H1 (cell line): ENCODE measurements around the gene DUOXA1. TPM values are rescaled to one million over a fixed set of nuclear protein-coding genes. Genes with fewer than 3 reads are reported as not detected.

Experiments used
- CTCF ChIA-PET: fragments of 300-600 bp; sonication (Branson Sonifier 250); formaldehyde crosslinking; loops from one replicate; lab custom pipeline; 2021; ENCODE audit not compliant: partially characterized antibody; lab: Charles Lee
- POLR2A ChIA-PET: fragments of 300-600 bp; sonication (Branson Sonifier 250); formaldehyde crosslinking; loops from one replicate; lab custom pipeline; 2021; ENCODE audit warnings: inconsistent platforms; ENCODE audit not compliant: partially characterized antibody; lab: Charles Lee
- DNase-seq, 2 experiments: peaks; one replicate each; pipeline versions ENCODE4 v3.0.0 to v3.0.0-alpha.2; 2010 to 2022; ENCODE audit warnings: low spot score in 2 of 2, low read depth in 1 of 2, mixed read lengths in 1 of 2
- FAIRE-seq: peaks from 2 replicates; lab custom pipeline; 2011; peaks lifted over from hg19 to GRCh38; lab: Jason Lieb, UNC
- H2AFZ ChIP-seq: 2 replicates; pipeline ENCODE4 v1.8.1; 2012; ENCODE audit warnings: low read length, inconsistent platforms
- H2AK5ac ChIP-seq: 2 replicates; pipeline ENCODE4 v1.6.1; 2013; ENCODE audit warnings: low read depth, low read length
- H2BK120ac ChIP-seq: replicated peaks from 2 replicates; pipeline ENCODE3; 2013; ENCODE audit warnings: low read depth, low read length, inconsistent platforms
- H2BK12ac ChIP-seq: 2 replicates; pipeline ENCODE4 v1.6.1; 2013; ENCODE audit warnings: low read depth, low read length
- H2BK15ac ChIP-seq: 2 replicates; pipeline ENCODE4 v1.6.1; 2013; ENCODE audit warnings: low read length
- H2BK20ac ChIP-seq: 2 replicates; pipeline ENCODE4 v1.6.1; 2013; ENCODE audit warnings: low read length
- H2BK5ac ChIP-seq: 2 replicates; pipeline ENCODE4 v1.6.1; 2013; ENCODE audit warnings: low read depth, low read length
- H3K14ac ChIP-seq: 2 replicates; pipeline ENCODE4 v1.6.1; 2013; ENCODE audit warnings: inconsistent platforms; ENCODE audit not compliant: insufficient read length
- H3K18ac ChIP-seq: 2 replicates; pipeline ENCODE4 v1.6.1; 2013; ENCODE audit warnings: low read length; ENCODE audit errors: extremely low read depth
- H3K23ac ChIP-seq: 2 replicates; pipeline ENCODE4 v1.6.1; 2013; ENCODE audit warnings: inconsistent platforms; ENCODE audit not compliant: insufficient read length
- H3K23me2 ChIP-seq: 2 replicates; pipeline ENCODE4 v1.6.1; 2013; ENCODE audit warnings: low read depth, low read length
- H3K27ac ChIP-seq: 2 replicates; pipeline ENCODE4 v1.6.1; 2011; ENCODE audit warnings: low read depth, low read length, inconsistent platforms
- H3K27me3 ChIP-seq, 4 experiments: replicated peaks in 1 of 4; 1 replicate in 1 of 4; 2 replicates in 3 of 4; pipeline versions ENCODE4 v1.6.1 to v1.8.1; 2011 to 2013; ENCODE audit warnings: low read length in 3 of 4, mild to moderate bottlenecking in 3 of 4, inconsistent platforms in 2 of 4, mixed read lengths in 2 of 4, moderate library complexity in 1 of 4; ENCODE audit not compliant: control insufficient read depth in 3 of 4, insufficient read depth in 3 of 4; ENCODE audit errors: extremely low read depth in 1 of 4
- H3K36me3 ChIP-seq, 4 experiments: 2 replicates each; pipeline versions ENCODE4 v1.6.1 to v1.8.1; 2011 to 2013; ENCODE audit warnings: mild to moderate bottlenecking in 4 of 4, low read length in 3 of 4, moderate library complexity in 2 of 4, control low read depth in 1 of 4, inconsistent platforms in 1 of 4; ENCODE audit not compliant: insufficient read depth in 4 of 4, control insufficient read depth in 2 of 4
- H3K4ac ChIP-seq: replicated peaks from 2 replicates; pipeline ENCODE3; 2013; ENCODE audit warnings: low read length, low read depth, mixed read lengths, inconsistent platforms; ENCODE audit not compliant: insufficient read length
- H3K4me1 ChIP-seq, 4 experiments: replicated peaks in 1 of 4; 1 replicate in 1 of 4; 2 replicates in 3 of 4; pipeline versions ENCODE4 v1.6.1 to v1.8.1; 2011 to 2013; ENCODE audit warnings: low read length in 3 of 4, inconsistent platforms in 2 of 4, mixed read lengths in 1 of 4; ENCODE audit not compliant: insufficient read depth in 4 of 4, control insufficient read depth in 3 of 4
- H3K4me2 ChIP-seq, 2 experiments: 2 replicates each; pipeline versions ENCODE4 v1.6.1 to v1.8.1; 2011 to 2013; ENCODE audit warnings: low read depth in 2 of 2, low read length in 2 of 2, control low read depth in 1 of 2, inconsistent platforms in 1 of 2, mild to moderate bottlenecking in 1 of 2; ENCODE audit not compliant: insufficient read depth in 1 of 2
- H3K4me3 ChIP-seq, 4 experiments: fragments of 200-600, 300-600 bp in 1 of 4; sonication (generic), shearing (Covaris generic), sonication (Bioruptor Twin) in 1 of 4; 2 replicates each; pipeline versions ENCODE4 v1.5.1 to v1.8.1; 2011 to 2016; ENCODE audit warnings: low read length in 4 of 4, low read depth in 3 of 4, control low read depth in 2 of 4, inconsistent platforms in 2 of 4, mild to moderate bottlenecking in 2 of 4, mixed read lengths in 1 of 4, moderate library complexity in 1 of 4; ENCODE audit not compliant: insufficient read depth in 2 of 4; ENCODE audit errors: extremely low read depth in 1 of 4
- H3K56ac ChIP-seq: replicated peaks from 2 replicates; pipeline ENCODE3; 2013; ENCODE audit warnings: low read depth, mild to moderate bottlenecking, mixed read lengths, low read length, inconsistent platforms; ENCODE audit not compliant: insufficient read length
- H3K79me1 ChIP-seq: 2 replicates; pipeline ENCODE4 v1.6.1; 2013; ENCODE audit warnings: low read depth, low read length, control low read depth
- H3K79me2 ChIP-seq, 2 experiments: 2 replicates each; pipeline versions ENCODE4 v1.6.1 to v1.8.1; 2012 to 2013; ENCODE audit warnings: low read length in 2 of 2, mild to moderate bottlenecking in 2 of 2, inconsistent platforms in 1 of 2; ENCODE audit not compliant: insufficient read depth in 2 of 2, control insufficient read depth in 1 of 2
- H3K9ac ChIP-seq, 4 experiments: replicated peaks in 1 of 4; 1 replicate in 1 of 4; 2 replicates in 3 of 4; pipeline versions ENCODE4 v1.6.1 to v1.8.1; 2011 to 2013; ENCODE audit warnings: low read depth in 3 of 4, low read length in 3 of 4, control low read depth in 2 of 4, mild to moderate bottlenecking in 2 of 4, moderate library complexity in 2 of 4, inconsistent platforms in 1 of 4; ENCODE audit errors: extremely low read depth in 1 of 4
- H3K9me3 ChIP-seq, 2 experiments: 2 replicates each; pipeline versions ENCODE4 v1.6.1 to v1.8.1; 2012 to 2013; ENCODE audit warnings: mild to moderate bottlenecking in 2 of 2, moderate library complexity in 2 of 2, control low read depth in 1 of 2, inconsistent platforms in 1 of 2, low read depth in 1 of 2, low read length in 1 of 2, mixed read lengths in 1 of 2; ENCODE audit not compliant: insufficient read depth in 2 of 2
- H4K20me1 ChIP-seq, 2 experiments: replicated peaks in 1 of 2; 2 replicates each; pipeline versions ENCODE3 to v1.8.1; 2011 to 2013; ENCODE audit warnings: inconsistent platforms in 2 of 2, low read length in 2 of 2, mild to moderate bottlenecking in 1 of 2; ENCODE audit not compliant: insufficient read depth in 2 of 2, control insufficient read depth in 1 of 2
- H4K5ac ChIP-seq: 2 replicates; pipeline ENCODE4 v1.6.1; 2013; ENCODE audit warnings: low read length, low read depth, mixed read lengths, inconsistent platforms; ENCODE audit not compliant: insufficient read length
- H4K8ac ChIP-seq: 2 replicates; pipeline ENCODE4 v1.8.0; 2013; ENCODE audit warnings: mild to moderate bottlenecking, moderate library complexity, low read length, inconsistent platforms; ENCODE audit not compliant: insufficient read depth; ENCODE audit errors: extremely low read depth
- H4K91ac ChIP-seq: replicated peaks from 2 replicates; pipeline ENCODE3; 2013; ENCODE audit warnings: low read length, mixed read lengths, inconsistent platforms; ENCODE audit not compliant: insufficient read length
- CBX5 ChIP-seq: fragments of 300-800, 300-1000 bp; sonication (generic); IDR thresholded peaks from 2 replicates; pipeline ENCODE4 v1.7.1; 2016; ENCODE audit warnings: antibody characterized with exemption, low read length, low read depth
- CHD2 ChIP-seq: IDR thresholded peaks from 2 replicates; pipeline ENCODE4 v1.6.1; 2012; ENCODE audit warnings: low read length, improper control_type of control experiment
- CREB1 ChIP-seq: IDR thresholded peaks from 2 replicates; pipeline ENCODE4 v1.6.1; 2012; ENCODE audit warnings: inconsistent platforms
- CTBP2 ChIP-seq: IDR thresholded peaks from 2 replicates; pipeline ENCODE4 v1.7.0; 2011; ENCODE audit warnings: borderline replicate concordance, mild to moderate bottlenecking, moderate library complexity, mixed read lengths, low read length; ENCODE audit not compliant: insufficient read depth, insufficient read length
- RBBP5 ChIP-seq: IDR thresholded peaks from 2 replicates; pipeline ENCODE4 v1.7.1; 2012; ENCODE audit warnings: low read depth, mild to moderate bottlenecking, inconsistent platforms, low read length, moderate library complexity, borderline replicate concordance
- RXRA ChIP-seq: IDR thresholded peaks from 2 replicates; pipeline ENCODE4 v1.6.1; 2011; ENCODE audit warnings: low read depth, mild to moderate bottlenecking, low read length, moderate library complexity; ENCODE audit not compliant: insufficient read depth
- SIX5 ChIP-seq: IDR thresholded peaks from 2 replicates; pipeline ENCODE4 v1.6.1; 2011; ENCODE audit warnings: mild to moderate bottlenecking, low read depth, low read length
- SP4 ChIP-seq: IDR thresholded peaks from 2 replicates; pipeline ENCODE4 v1.6.1; 2012; ENCODE audit warnings: low read length, inconsistent platforms
- TCF12 ChIP-seq: IDR thresholded peaks from 2 replicates; pipeline ENCODE4 v1.6.1; 2011; ENCODE audit warnings: low read depth, mild to moderate bottlenecking, low read length
- WGBS, 2 experiments: shearing (Covaris generic) in 1 of 2; methylation state at CpG; one replicate each; pipeline versions ENCODE4 v1.1.6 to v1.1.7; 2013 to 2015; ENCODE audit warnings: low lambda C conversion rate in 2 of 2, mixed read lengths in 2 of 2, inconsistent platforms in 1 of 2, low coverage in 1 of 2, missing lambda C conversion rate in 1 of 2; ENCODE audit not compliant: insufficient replicate concordance in 2 of 2, insufficient coverage in 1 of 2, insufficient read length in 1 of 2; ENCODE audit errors: extremely low coverage in 1 of 2, missing lambda C conversion rate in 1 of 2; 5-methylcytosine and 5-hydroxymethylcytosine counted together
- polyA plus RNA-seq, 7 experiments: library from polyadenylated mRNA; depleted of rRNA in 3 of 7; stranded (reverse) in 5 of 7; unstranded in 2 of 7; fragments of >200 nt in 5 of 7; fragments of 200-250 nt in 2 of 7; gene quantifications; 1 replicate in 5 of 7; 2 replicates in 1 of 7; 4 replicates in 1 of 7; pipeline versions ENCODE4 v1.2.1 to v1.2.3, GENCODE V29; 2011 to 2013; ENCODE audit warnings: missing spikeins in 2 of 7, mixed read lengths in 2 of 7
- total RNA-seq: library from RNA; stranded (reverse); fragmentation: NEBNext Ultra II Directional; extraction: Animal tissue kit (Norgen Biotek cat#: 25700); gene quantifications from 2 replicates; pipeline ENCODE4 v1.2.1, GENCODE V29; 2021

The DUOXA1 gene
- total and polyA plus RNA-seq, 2 of the 8 experiments (the other 6 are each of a cell fraction or from before 2014, with no cell fraction given), result 0.18 TPM; not detected in 1

- FAIRE-seq (no peak), DNase-seq (no peak)
- Histone ChIP-seq H2BK12ac (no peak overlapping the region), H3K4ac (no peak overlapping the region), H3K27me3 (no peaks in the 10 kb centered on the region; a peak in 1 of 7 replicates), H3K4me2 (no peak overlapping the region), H2BK15ac (no peak overlapping the region), H3K23me2 (no peaks in the 10 kb centered on the region), H3K79me2 (no peaks in the 10 kb centered on the region), H3K79me1 (no peaks in the 10 kb centered on the region; the same call in 1 of the 2 replicates), H3K23ac (no peak overlapping the region), H2BK5ac (no peak overlapping the region), H3K18ac (no peak overlapping the region), H2BK120ac (no peak overlapping the region), H3K14ac (no peak overlapping the region), H4K8ac (no peak overlapping the region), H3K27ac (no peak overlapping the region), H2AFZ (no peak overlapping the region), H4K20me1 (no peaks in the 10 kb centered on the region), H4K5ac (no peak overlapping the region), H3K9me3 (no peaks in the 10 kb centered on the region), H3K36me3 (no peaks in the 10 kb centered on the region), H4K91ac (no peak overlapping the region), H2AK5ac (no peak overlapping the region), H3K56ac (no peak overlapping the region), H3K4me3 (no peak overlapping the region), H2BK20ac (no peak overlapping the region), H3K9ac (no peak overlapping the region), H3K4me1 (no peaks in the 10 kb centered on the region; a peak in 1 of 7 replicates)
- ChIA-PET POLR2A (interaction anchor here (2.0 kb wide), 1 partner anchor 14 kb away, joined by 6 read pairs; the partner anchor contains the start of genes DUOX1 and DUOXA1), CTCF (interaction anchor here (0.8 to 10.1 kb wide), 7 partner anchors 9 to 249 kb away, joined by 3 to 57 read pairs (median 4); no protein-coding TSS in a partner anchor)
- 86% methylated on average over 11 of the region's 11 CpGs; no CpG with 5 or more reads in 1 of the 2 experiments for WGBS, 2 experiments
- TF ChIP-seq CTBP2 (no peak), SIX5 (no peak), TCF12 (no peak), RXRA (no peak), CHD2 (no peak), SP4 (no peak), RBBP5 (no peak), CREB1 (no peak), CBX5 (no peak)
Measured at GRCh38 chr15:45143946-45144345, 14.3 kb upstream of the DUOXA1 start.
